VCaP (cell line): ENCODE measurements around the gene PHKG2.

ENCODE experiments used
- H3K27ac ChIP-seq: fragments of 450-650 bp; 2 replicates; pipeline ENCODE4 v1.5.1; 2017
- CTCF ChIP-seq: fragments of 450-650 bp; conservative IDR thresholded peaks from 2 replicates; pipeline ENCODE4 v1.5.1; 2017; ENCODE audit warnings: mild to moderate bottlenecking, moderate library complexity

Gene PHKG2

GRCh38 chr16:30741461-30741914 lies 6.7 kb upstream of the PHKG2 start:
- no peak for TF ChIP-seq CTCF
- 0 out of 2 replicates have a peak overlapping the region, but pooled peaks have one; percentile 57 for H3K27ac ChIP-seq

- TF ChIP-seq CTCF, result no peak
- no peak overlapping the region for H3K27ac ChIP-seq
Observed at GRCh38 chr16:30743716-30744115, 4.5 kb upstream of the PHKG2 start.

- H3K27ac ChIP-seq, result no peak overlapping the region
Observed at GRCh38 chr16:30744183-30744582, 4.0 kb upstream of the PHKG2 start.

GRCh38 chr16:30745082-30745481 lies 3.1 kb upstream of the PHKG2 start:
- no peak overlapping the region for H3K27ac ChIP-seq
- no peak for TF ChIP-seq CTCF

More at GRCh38 chr16:30744183-30744582, 4.0 kb upstream of the PHKG2 start:
- TF ChIP-seq CTCF, result no peak

- no peak for TF ChIP-seq CTCF
- no peak overlapping the region for H3K27ac ChIP-seq
Observed at GRCh38 chr16:30746638-30747175, 1.5 kb upstream of the PHKG2 start.

- peak overlapping the region; percentile 52 for H3K27ac ChIP-seq
- TF ChIP-seq CTCF, result no peak
Observed at GRCh38 chr16:30747331-30747730, 894 bp upstream of the PHKG2 start.

- no peak for TF ChIP-seq CTCF
- H3K27ac ChIP-seq, result peak overlapping the region; percentile 52; the same call in 1 of the 2 replicates
Observed at GRCh38 chr16:30748634-30749445, 615 bp downstream of the PHKG2 start.
